ENCODE measurements around the gene PPT2.
"Not testable (repeated sequence)": the region's sequence is repeated elsewhere in the genome, so short reads cannot be mapped to it uniquely, and the experiment has no call there.

PPT2 gene

GRCh38 chr6:32127409-32127716, 26.6 kb upstream of the PPT2 start:
- DNase-seq (ENCODE audit: low read depth), result no peak

- DNase-seq (ENCODE audit: low read depth), result peak; percentile 99
These were observed 26.0 kb upstream of the PPT2 start, which contains the start of gene ATF6B for GRCh38 chr6:32127717-32128592. ATF6B (minus strand) TSS chr6:32128246; CDS start chr6:32128207, 39 bp downstream.

- DNase-seq (ENCODE audit: low read depth), result no peak
These were observed 25.1 kb upstream of the PPT2 start for GRCh38 chr6:32128751-32129296.

GRCh38 chr6:32129297-32130088, 24.4 kb upstream of the PPT2 start:
- no peak for DNase-seq (ENCODE audit: low read depth)

GRCh38 chr6:32131439-32131948, 22.4 kb upstream of the PPT2 start:
- DNase-seq (ENCODE audit: low read depth), result no peak

- no peak for DNase-seq (ENCODE audit: low read depth)
These were observed 21.8 kb upstream of the PPT2 start for GRCh38 chr6:32132110-32132509.

GRCh38 chr6:32133786-32134185, 20.2 kb upstream of the PPT2 start:
- no peak for DNase-seq (ENCODE audit: low read depth)

GRCh38 chr6:32137454-32137853, 16.5 kb upstream of the PPT2 start:
- no peak for DNase-seq (ENCODE audit: low read depth)

- no peak for DNase-seq (ENCODE audit: low read depth)
These were observed 14.4 kb upstream of the PPT2 start for GRCh38 chr6:32139590-32139989.

GRCh38 chr6:32140420-32141046, 13.4 kb upstream of the PPT2 start:
- no peak for DNase-seq (ENCODE audit: low read depth)

GRCh38 chr6:32144238-32144637, 9.7 kb upstream of the PPT2 start:
- not testable (repeated sequence) for DNase-seq (ENCODE audit: low read depth)

GRCh38 chr6:32146287-32146686, 7.7 kb upstream of the PPT2 start:
- DNase-seq (ENCODE audit: low read depth), result no peak

GRCh38 chr6:32146687-32147086, 7.3 kb upstream of the PPT2 start:
- no peak for DNase-seq (ENCODE audit: low read depth)

- DNase-seq (ENCODE audit: low read depth), result no peak
These were observed 6.4 kb upstream of the PPT2 start for GRCh38 chr6:32147401-32148132.

GRCh38 chr6:32148289-32149091, 5.5 kb upstream of the PPT2 start:
- DNase-seq (ENCODE audit: low read depth), result peak; percentile 55

- no peak for DNase-seq (ENCODE audit: low read depth)
These were observed 4.7 kb upstream of the PPT2 start for GRCh38 chr6:32149092-32149755.

- no peak for DNase-seq (ENCODE audit: low read depth)
These were observed 3.7 kb upstream of the PPT2 start for GRCh38 chr6:32149932-32150870.

- no peak for DNase-seq (ENCODE audit: low read depth)
These were observed 2.6 kb upstream of the PPT2 start for GRCh38 chr6:32151181-32151862.
